HUDEP-2 (cell line): Measurements from ENCODE around the gene PEG3.

Source experiments
- DNase-seq, 76 experiments: peaks; one replicate each; lab custom pipeline; 2025; ENCODE audit not compliant: unreplicated experiment in 76 of 76; lab: John Stamatoyannopoulos, UW

Gene PEG3

GRCh38 chr19:56839652-56840450 lies 675 bp downstream of the PEG3 start:
- peak in 51 of 76 experiments; percentile 17 to 94 (median 86) for DNase-seq

GRCh38 chr19:56838909-56839651 lies 1.4 kb downstream of the PEG3 start:
- DNase-seq = peak in 52 of 76 experiments; percentile 27 to 98 (median 90)

GRCh38 chr19:56838024-56838908 lies 2.3 kb downstream of the PEG3 start:
- DNase-seq = peak in 49 of 76 experiments; percentile 14 to 89 (median 70)

GRCh38 chr19:56837492-56838023 lies 3.0 kb downstream of the PEG3 start:
- peak in 51 of 76 experiments; percentile 12 to 91 (median 70) for DNase-seq

- peak in 28 of 76 experiments; percentile 4 to 51 (median 18) for DNase-seq
These were observed 3.5 kb downstream of the PEG3 start for GRCh38 chr19:56837004-56837403.

GRCh38 chr19:56836059-56836458 lies 4.5 kb downstream of the PEG3 start:
- no peak for DNase-seq

GRCh38 chr19:56835401-56835800 lies 5.1 kb downstream of the PEG3 start:
- DNase-seq = no peak

GRCh38 chr19:56834564-56835375 lies 5.8 kb downstream of the PEG3 start:
- no peak for DNase-seq

- DNase-seq = no peak
These were observed 8.1 kb downstream of the PEG3 start for GRCh38 chr19:56832352-56832928.

GRCh38 chr19:56831255-56831654 lies 9.3 kb downstream of the PEG3 start:
- no peak for DNase-seq

- DNase-seq = no peak
These were observed 10.9 kb downstream of the PEG3 start for GRCh38 chr19:56829596-56829995.

GRCh38 chr19:56827708-56828107 lies 12.8 kb downstream of the PEG3 start:
- no peak for DNase-seq

- DNase-seq = no peak
These were observed 16.6 kb downstream of the PEG3 start for GRCh38 chr19:56823956-56824355.

GRCh38 chr19:56823417-56823816 lies 17.1 kb downstream of the PEG3 start:
- no peak for DNase-seq

GRCh38 chr19:56822755-56823154 lies 17.8 kb downstream of the PEG3 start:
- no peak for DNase-seq

- no peak for DNase-seq
These were observed 18.9 kb downstream of the PEG3 start for GRCh38 chr19:56821675-56822074.

- no peak for DNase-seq
These were observed 19.3 kb downstream of the PEG3 start for GRCh38 chr19:56821209-56821608.

GRCh38 chr19:56819166-56819565 lies 21.4 kb downstream of the PEG3 start:
- no peak for DNase-seq

GRCh38 chr19:56814656-56815055 lies 25.9 kb downstream of the PEG3 start:
- no peak for DNase-seq
